ENCODE data around the gene CHST13. TPM values are rescaled to one million over a fixed set of nuclear protein-coding genes. Genes with fewer than 3 reads are reported as not detected.

Gene CHST13
- total RNA-seq, 1 experiment from 2014 or later: not detected

GRCh38 chr3:126539558-126540250 is 15.7 kb downstream of the CHST13 start:
- BruUV-seq (replicated peaks): no TSS peak
- Mint-ChIP-seq H3K4me3 (ENCODE audit: unreplicated experiment) (no peak overlapping the region), H3K36me3 (ENCODE audit: insufficient read depth, unreplicated experiment) (no peaks in the 10 kb centered on the region), H3K27ac (ENCODE audit: low read depth, unreplicated experiment) (no peak overlapping the region), H3K27me3 (ENCODE audit: insufficient read depth, unreplicated experiment) (peaks cover 41% of the 10 kb centered on the region), H3K9me3 (ENCODE audit: unreplicated experiment) (no peaks in the 10 kb centered on the region), H3K4me1 (ENCODE audit: insufficient read depth, unreplicated experiment) (peaks cover 16% of the 10 kb centered on the region)
- intact Hi-C loops (cut with micrococcal nuclease): loop anchor here (2.0 kb wide), 1 partner anchor 63 kb away; no protein-coding TSS in a partner anchor
- ChIA-PET POLR2A (no interaction called here), CTCF (no interaction called here)
- no peak for TF ChIP-seq CTCF (IDR thresholded peaks at IDR 0.05; ENCODE audit: unreplicated experiment)
- DNase-seq (ENCODE audit: unreplicated experiment): no peak

- BruUV-seq (replicated peaks): no TSS peak
- Mint-ChIP-seq H3K9me3 (ENCODE audit: unreplicated experiment) (no peaks in the 10 kb centered on the region), H3K27ac (ENCODE audit: low read depth, unreplicated experiment) (no peak overlapping the region), H3K27me3 (ENCODE audit: insufficient read depth, unreplicated experiment) (peaks cover 34% of the 10 kb centered on the region), H3K36me3 (ENCODE audit: insufficient read depth, unreplicated experiment) (no peaks in the 10 kb centered on the region), H3K4me1 (ENCODE audit: insufficient read depth, unreplicated experiment) (peaks cover 16% of the 10 kb centered on the region), H3K4me3 (ENCODE audit: unreplicated experiment) (no peak overlapping the region)
- intact Hi-C loops (cut with micrococcal nuclease): no loop called here
- POLR2A ChIA-PET: no interaction called here
- no peak for TF ChIP-seq CTCF (IDR thresholded peaks at IDR 0.05; ENCODE audit: unreplicated experiment)
- peak; percentile 92 for DNase-seq (ENCODE audit: unreplicated experiment)
- CTCF ChIA-PET: interaction anchor here (0.9 kb wide), 1 partner anchor 17 kb away, joined by 4 read pairs; no protein-coding TSS in a partner anchor
Measured at GRCh38 chr3:126540342-126540849, 16.4 kb downstream of the CHST13 start.

- CTCF ChIA-PET: interaction anchor here (0.6 to 0.9 kb wide), 2 partner anchors 18 to 1918 kb away, joined by 3 to 4 read pairs; no protein-coding TSS in a partner anchor
- H3K27ac Mint-ChIP-seq (ENCODE audit: low read depth, unreplicated experiment): no peak overlapping the region
- H3K36me3 Mint-ChIP-seq (ENCODE audit: insufficient read depth, unreplicated experiment): no peaks in the 10 kb centered on the region
- DNase-seq (ENCODE audit: unreplicated experiment): no peak
- no TSS peak for BruUV-seq (replicated peaks)
- intact Hi-C loops (cut with micrococcal nuclease): no loop called here
- no peak overlapping the region for H3K4me3 Mint-ChIP-seq (ENCODE audit: unreplicated experiment)
- POLR2A ChIA-PET: no interaction called here
- peaks cover 28% of the 10 kb centered on the region for H3K27me3 Mint-ChIP-seq (ENCODE audit: insufficient read depth, unreplicated experiment)
- TF ChIP-seq CTCF (IDR thresholded peaks at IDR 0.05; ENCODE audit: unreplicated experiment): no peak
- no peaks in the 10 kb centered on the region for H3K9me3 Mint-ChIP-seq (ENCODE audit: unreplicated experiment)
- H3K4me1 Mint-ChIP-seq (ENCODE audit: insufficient read depth, unreplicated experiment): peaks cover 16% of the 10 kb centered on the region
Measured at GRCh38 chr3:126540951-126541627, 17.1 kb downstream of the CHST13 start.

GRCh38 chr3:126541628-126542339 is 17.8 kb downstream of the CHST13 start:
- no peak for DNase-seq (ENCODE audit: unreplicated experiment)
- no TSS peak for BruUV-seq (replicated peaks)
- TF ChIP-seq CTCF (IDR thresholded peaks at IDR 0.05; ENCODE audit: unreplicated experiment): no peak
- no peaks in the 10 kb centered on the region for H3K36me3 Mint-ChIP-seq (ENCODE audit: insufficient read depth, unreplicated experiment)
- POLR2A ChIA-PET: no interaction called here
- no peak overlapping the region for H3K27ac Mint-ChIP-seq (ENCODE audit: low read depth, unreplicated experiment)
- peaks cover 16% of the 10 kb centered on the region for H3K4me1 Mint-ChIP-seq (ENCODE audit: insufficient read depth, unreplicated experiment)
- peaks cover 28% of the 10 kb centered on the region for H3K27me3 Mint-ChIP-seq (ENCODE audit: insufficient read depth, unreplicated experiment)
- H3K4me3 Mint-ChIP-seq (ENCODE audit: unreplicated experiment): no peak overlapping the region
- intact Hi-C loops (cut with micrococcal nuclease): no loop called here
- CTCF ChIA-PET: interaction anchor here (0.6 kb wide), 1 partner anchor 1917 kb away, joined by 3 read pairs; no protein-coding TSS in a partner anchor
- no peaks in the 10 kb centered on the region for H3K9me3 Mint-ChIP-seq (ENCODE audit: unreplicated experiment)

Measured in MCF 10A (cell line).